NCI-H2196 (cell line): ENCODE results near the gene MEAK7.

Experiments
- DNase-seq: peaks from one replicate; lab custom pipeline; 2025; ENCODE audit not compliant: unreplicated experiment; lab: John Stamatoyannopoulos, UW

MEAK7 gene

GRCh38 chr16:84471316-84471715 is 33.1 kb downstream of the MEAK7 start:
- no peak for DNase-seq

GRCh38 chr16:84467709-84468108 is 36.8 kb downstream of the MEAK7 start:
- DNase-seq, result no peak

GRCh38 chr16:84467256-84467655 is 37.2 kb downstream of the MEAK7 start:
- no peak for DNase-seq

GRCh38 chr16:84466692-84467091 is 37.8 kb downstream of the MEAK7 start:
- DNase-seq, result no peak

GRCh38 chr16:84465154-84465553 is 39.3 kb downstream of the MEAK7 start:
- no peak for DNase-seq

GRCh38 chr16:84464116-84464515 is 40.3 kb downstream of the MEAK7 start:
- no peak for DNase-seq

GRCh38 chr16:84463221-84463620 is 41.2 kb downstream of the MEAK7 start:
- no peak for DNase-seq

- no peak for DNase-seq
Measured at GRCh38 chr16:84462296-84463210, 41.9 kb downstream of the MEAK7 start.

GRCh38 chr16:84461413-84462295 is 42.8 kb downstream of the MEAK7 start:
- no peak for DNase-seq

- no peak for DNase-seq
Measured at GRCh38 chr16:84461029-84461412, 43.4 kb downstream of the MEAK7 start.

- DNase-seq, result no peak
Measured at GRCh38 chr16:84460406-84461028, 43.9 kb downstream of the MEAK7 start.

GRCh38 chr16:84459941-84460405 is 44.5 kb downstream of the MEAK7 start:
- no peak for DNase-seq

- no peak for DNase-seq
Measured at GRCh38 chr16:84459533-84459894, 44.9 kb downstream of the MEAK7 start.

- no peak for DNase-seq
Measured at GRCh38 chr16:84458606-84459532, 45.6 kb downstream of the MEAK7 start.

- DNase-seq, result no peak
Measured at GRCh38 chr16:84455031-84455430, 49.4 kb downstream of the MEAK7 start.
